MM.1S (cell line): ENCODE data around the gene GPI.

Experiments used
- DNase-seq: peaks from one replicate; pipeline ENCODE4 v3.0.0-alpha.2; 2015
- H2AFZ ChIP-seq: fragments of 300-600 bp; sonication (generic); 2 replicates; pipeline ENCODE4 v1.6.0; 2016; ENCODE audit warnings: antibody characterized with exemption, low read length
- H3F3A ChIP-seq: fragments of 300-600 bp; sonication (generic); 2 replicates; pipeline ENCODE4 v1.6.1; 2016; ENCODE audit warnings: mild to moderate bottlenecking, antibody characterized with exemption, low read length, moderate library complexity, mixed read lengths; ENCODE audit not compliant: insufficient read depth
- H3K27ac ChIP-seq: fragments of 300-600 bp; sonication (generic); 2 replicates; pipeline ENCODE4 v1.5.1; 2016; ENCODE audit warnings: mild to moderate bottlenecking, low read length
- H3K27me3 ChIP-seq: fragments of 300-600 bp; sonication (generic); replicated peaks from 2 replicates; pipeline ENCODE4 v1.6.0; 2016; ENCODE audit warnings: low read length; ENCODE audit not compliant: insufficient read depth
- H3K36me3 ChIP-seq: fragments of 300-600 bp; sonication (generic); replicated peaks from 2 replicates; pipeline ENCODE4 v1.6.1; 2016; ENCODE audit warnings: mild to moderate bottlenecking, low read length, mixed read lengths; ENCODE audit not compliant: insufficient read depth
- H3K4me1 ChIP-seq: fragments of 300-600 bp; sonication (generic); 2 replicates; pipeline ENCODE4 v1.6.1; 2016; ENCODE audit warnings: low read length, mixed read lengths
- H3K4me2 ChIP-seq: fragments of 300-600 bp; sonication (generic); 2 replicates; pipeline ENCODE4 v1.6.0; 2016; ENCODE audit warnings: low read depth, low read length
- H3K4me3 ChIP-seq: fragments of 300-600 bp; sonication (generic); 2 replicates; pipeline ENCODE4 v1.5.1; 2016; ENCODE audit warnings: low read length, mixed read lengths
- H3K79me2 ChIP-seq: fragments of 300-600 bp; sonication (generic); 2 replicates; pipeline ENCODE4 v1.6.1; 2016; ENCODE audit warnings: mixed run types, low read length, mixed read lengths
- H3K9ac ChIP-seq: fragments of 300-600 bp; sonication (generic); 2 replicates; pipeline ENCODE4 v1.6.1; 2016; ENCODE audit warnings: low read length, mixed read lengths
- H3K9me2 ChIP-seq: fragments of 300-600 bp; sonication (generic); replicated peaks from 2 replicates; pipeline ENCODE4 v1.6.1; 2016; ENCODE audit warnings: mild to moderate bottlenecking, low read length, mixed read lengths; ENCODE audit not compliant: insufficient read depth
- H3K9me3 ChIP-seq: fragments of 300-600 bp; sonication (generic); replicated peaks from 2 replicates; pipeline ENCODE4 v1.6.1; 2016; ENCODE audit warnings: mild to moderate bottlenecking, low read length, mixed read lengths; ENCODE audit not compliant: insufficient read depth
- H4K20me1 ChIP-seq: fragments of 300-600 bp; sonication (generic); 2 replicates; pipeline ENCODE4 v1.6.1; 2016; ENCODE audit warnings: mild to moderate bottlenecking, low read length, moderate library complexity, mixed read lengths; ENCODE audit not compliant: insufficient read depth
- CTCF ChIP-seq: fragments of 300-600 bp; sonication (generic); IDR thresholded peaks from 2 replicates; pipeline ENCODE4 v1.5.1; 2016; ENCODE audit warnings: antibody characterized with exemption, low read length, mixed read lengths
- EZH2 ChIP-seq: fragments of 300-600 bp; sonication (generic); optimal IDR thresholded peaks from 2 replicates; pipeline ENCODE3; 2017; ENCODE audit warnings: low read depth, mild to moderate bottlenecking, antibody characterized with exemption, low read length, mixed read lengths
- EZH2phosphoT487 ChIP-seq: fragments of 300-600 bp; sonication (generic); IDR thresholded peaks from 2 replicates; pipeline ENCODE4 v1.6.1; 2018; ENCODE audit warnings: antibody characterized with exemption, low read length

Gene GPI

DNA sequence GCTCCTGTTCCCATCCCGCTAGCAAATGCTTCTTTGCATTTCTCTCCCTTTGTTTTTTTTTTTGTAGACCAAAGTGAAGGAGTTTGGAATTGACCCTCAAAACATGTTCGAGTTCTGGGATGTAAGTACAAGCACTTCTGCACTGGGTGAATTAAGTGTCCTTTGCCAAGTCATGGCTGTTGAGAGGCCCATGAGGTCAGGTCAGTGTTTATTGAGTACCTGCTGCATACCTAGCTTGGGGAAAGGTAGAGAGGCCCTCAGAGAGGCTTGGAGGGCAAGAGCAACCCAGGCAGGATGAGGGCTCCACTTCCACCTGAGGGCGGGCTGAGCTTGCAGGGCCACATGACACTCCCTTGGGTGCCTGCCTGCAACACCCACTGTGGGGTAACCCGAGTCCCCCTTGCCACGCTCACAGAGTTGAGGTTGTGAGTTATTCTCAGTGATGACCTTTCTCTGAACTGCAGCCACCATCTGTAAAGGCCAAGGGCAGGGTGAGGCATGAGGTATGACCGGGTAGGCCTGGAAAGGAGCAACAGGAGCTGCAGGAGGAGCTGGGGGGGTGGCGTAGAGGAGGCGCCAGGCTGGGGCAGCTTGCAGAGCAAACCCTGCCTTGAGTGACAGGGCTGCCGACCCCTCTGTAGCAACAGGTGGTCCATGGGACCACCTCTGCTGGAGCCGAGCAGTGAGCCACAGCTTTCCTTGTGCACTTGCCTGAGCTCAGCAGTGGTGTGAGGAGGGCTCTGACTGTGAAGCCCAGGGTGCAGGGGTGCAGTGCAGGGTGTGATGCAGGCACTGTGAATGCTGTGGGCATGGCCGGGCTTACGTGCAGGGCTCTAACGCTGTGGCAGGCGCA lies 16.6 kb downstream of the GPI start:
- no peak overlapping the region for H2AFZ ChIP-seq
- H3K79me2 ChIP-seq: peaks cover 65% of the 10 kb centered on the region
- no peaks in the 10 kb centered on the region for H3K9me3 ChIP-seq
- H3K9me2 ChIP-seq: no peaks in the 10 kb centered on the region
- no peak overlapping the region for H3K4me2 ChIP-seq
- no peaks in the 10 kb centered on the region for H3F3A ChIP-seq
- H3K4me3 ChIP-seq: no peak overlapping the region
- H3K4me1 ChIP-seq: no peaks in the 10 kb centered on the region
- DNase-seq: no peak
- no peak overlapping the region for H3K27ac ChIP-seq
- H4K20me1 ChIP-seq: no peaks in the 10 kb centered on the region
- H3K27me3 ChIP-seq: no peaks in the 10 kb centered on the region
- H3K36me3 ChIP-seq: peaks cover 28% of the 10 kb centered on the region
- TF ChIP-seq EZH2 (no peak), EZH2phosphoT487 (no peak), CTCF (no peak)
- H3K9ac ChIP-seq: no peak overlapping the region

DNA sequence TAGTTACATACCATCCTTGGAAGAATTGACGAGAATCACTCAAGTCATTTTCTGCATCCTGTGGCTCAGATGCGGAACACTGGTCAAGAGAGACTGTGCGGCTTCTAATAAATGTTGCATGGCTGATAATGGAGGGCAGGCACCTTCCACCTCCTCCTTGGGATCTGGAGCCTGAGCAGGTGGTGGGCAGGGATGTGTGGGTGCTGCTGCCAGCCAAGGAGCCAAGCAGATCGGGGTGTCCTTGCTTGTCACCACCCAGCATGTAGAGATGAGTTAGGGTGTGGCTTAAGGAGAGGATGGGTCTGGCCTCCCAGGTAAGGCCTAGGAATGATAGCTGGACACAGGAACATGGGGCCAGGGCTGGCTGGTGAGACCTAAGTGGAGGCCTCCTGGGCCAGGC lies 17.5 kb downstream of the GPI start:
- H2AFZ ChIP-seq: no peak overlapping the region
- no peak overlapping the region for H3K4me2 ChIP-seq
- peaks cover 64% of the 10 kb centered on the region for H3K79me2 ChIP-seq
- no peak for DNase-seq
- H3K27ac ChIP-seq: no peak overlapping the region
- no peaks in the 10 kb centered on the region for H4K20me1 ChIP-seq
- H3K9me3 ChIP-seq: no peaks in the 10 kb centered on the region
- H3K9ac ChIP-seq: no peak overlapping the region
- H3K36me3 ChIP-seq: peaks cover 28% of the 10 kb centered on the region
- no peaks in the 10 kb centered on the region for H3F3A ChIP-seq
- no peaks in the 10 kb centered on the region for H3K4me1 ChIP-seq
- no peaks in the 10 kb centered on the region for H3K9me2 ChIP-seq
- TF ChIP-seq EZH2 (no peak), EZH2phosphoT487 (no peak), CTCF (no peak)
- H3K27me3 ChIP-seq: no peaks in the 10 kb centered on the region
- no peak overlapping the region for H3K4me3 ChIP-seq

- Histone ChIP-seq H3K79me2 (peaks cover 56% of the 10 kb centered on the region), H3K4me3 (no peak overlapping the region), H3K27me3 (no peaks in the 10 kb centered on the region), H3K9me2 (no peaks in the 10 kb centered on the region), H4K20me1 (no peaks in the 10 kb centered on the region), H3K4me2 (no peak overlapping the region), H3K9ac (no peak overlapping the region), H2AFZ (no peak overlapping the region), H3F3A (no peaks in the 10 kb centered on the region), H3K27ac (no peak overlapping the region), H3K4me1 (no peaks in the 10 kb centered on the region), H3K36me3 (peaks cover 28% of the 10 kb centered on the region), H3K9me3 (no peaks in the 10 kb centered on the region)
- DNase-seq: no peak
- TF ChIP-seq CTCF (no peak), EZH2 (no peak)
These were observed 18.6 kb downstream of the GPI start for GRCh38 chr19:34383599-34383998.
